Thyroid gland (tissue), 4 donors: Measurements from ENCODE around the gene IFITM10. TPM values are rescaled to one million over a fixed set of nuclear protein-coding genes. Genes with fewer than 3 reads are reported as not detected.
A peak's percentile ranks its signal among the peaks of the same experiment; 100 is the strongest.

Source experiments
- DNase-seq, 2 donors: peaks; one replicate each; pipeline ENCODE4 v3.0.0-alpha.2; 2019
- H3K27ac ChIP-seq, 3 donors: fragments of 200-600 bp; sonication (generic); 1 replicate in 2 of 3; 2 replicates in 1 of 3; pipeline ENCODE4 v1.5.1; 2016 to 2019; ENCODE audit warnings: mild to moderate bottlenecking in 1 of 3, moderate library complexity in 1 of 3
- H3K27me3 ChIP-seq: fragments of 200-600 bp; sonication (generic); one replicate; pipeline ENCODE4 v1.5.1; 2019
- H3K36me3 ChIP-seq, 2 donors: fragments of 200-600 bp; sonication (generic); one replicate each; pipeline ENCODE4 v1.5.1; 2016 to 2019
- H3K4me1 ChIP-seq, 2 donors: fragments of 200-600 bp; sonication (generic); one replicate each; pipeline ENCODE4 v1.5.1; 2017 to 2019
- H3K4me3 ChIP-seq, 3 donors: fragments of 200-600 bp; sonication (generic); replicated peaks in 1 of 3; 1 replicate in 2 of 3; 2 replicates in 1 of 3; pipeline ENCODE4 v1.5.1; 2016; ENCODE audit warnings: mild to moderate bottlenecking in 1 of 3
- H3K9me3 ChIP-seq: fragments of 200-600 bp; sonication (generic); one replicate; pipeline ENCODE4 v1.5.1; 2017
- POLR2A ChIP-seq, 2 donors: fragments of 450-650 bp; IDR thresholded peaks; one replicate each; pipeline ENCODE4 v1.6.1; 2017; ENCODE audit warnings: antibody characterized with exemption in 2 of 2, mild to moderate bottlenecking in 2 of 2, moderate library complexity in 1 of 2
- WGBS, 2 donors: methylation state at CpG; one replicate each; pipeline ENCODE4 v1.1.5; 2017; 5-methylcytosine and 5-hydroxymethylcytosine counted together
- intact Hi-C: fragments of 100-400 bp; cut with DNase I; formaldehyde crosslinking; loops from one replicate; pipeline ENCODE4 v1.15.1; 2023
- total RNA-seq, 4 donors: library from RNA; depleted of rRNA; stranded (reverse); fragments of >200 nt; gene quantifications; one replicate each; pipeline ENCODE4 v1.2.3, GENCODE V29; 2016
- TF ChIP-seq, protein P1 (sequence below), 6 experiments: fragments of 200-600 bp in 3 of 6; fragments of 450-650 bp in 3 of 6; sonication (generic) in 3 of 6; IDR thresholded peaks; one replicate each; pipeline ENCODE4 v1.5.1; 2016 to 2019; ENCODE audit warnings: antibody characterized with exemption in 6 of 6, mild to moderate bottlenecking in 2 of 6, inconsistent platforms in 1 of 6, moderate library complexity in 1 of 6

Gene IFITM10
- total RNA-seq, 4 donors from 2014 or later, result 0.22 to 126 (median 1.5) TPM; not detected in 1

GRCh38 chr11:1759851-1760220, 9.4 kb upstream of the IFITM10 start:
- Histone ChIP-seq H3K36me3 (peaks cover 23 to 38% of the 10 kb centered on the region in 2 donors), H3K27me3 (no peaks in the 10 kb centered on the region), H3K4me3 (no peak overlapping the region), H3K9me3 (no peaks in the 10 kb centered on the region), H3K27ac (peak overlapping the region in 1 of 3 donors; percentile 61), H3K4me1 (peaks cover 25 to 42% of the 10 kb centered on the region in 2 donors)
- DNase-seq, result no peak
- intact Hi-C loops, result no loop called here
- TF ChIP-seq, protein P1, sequence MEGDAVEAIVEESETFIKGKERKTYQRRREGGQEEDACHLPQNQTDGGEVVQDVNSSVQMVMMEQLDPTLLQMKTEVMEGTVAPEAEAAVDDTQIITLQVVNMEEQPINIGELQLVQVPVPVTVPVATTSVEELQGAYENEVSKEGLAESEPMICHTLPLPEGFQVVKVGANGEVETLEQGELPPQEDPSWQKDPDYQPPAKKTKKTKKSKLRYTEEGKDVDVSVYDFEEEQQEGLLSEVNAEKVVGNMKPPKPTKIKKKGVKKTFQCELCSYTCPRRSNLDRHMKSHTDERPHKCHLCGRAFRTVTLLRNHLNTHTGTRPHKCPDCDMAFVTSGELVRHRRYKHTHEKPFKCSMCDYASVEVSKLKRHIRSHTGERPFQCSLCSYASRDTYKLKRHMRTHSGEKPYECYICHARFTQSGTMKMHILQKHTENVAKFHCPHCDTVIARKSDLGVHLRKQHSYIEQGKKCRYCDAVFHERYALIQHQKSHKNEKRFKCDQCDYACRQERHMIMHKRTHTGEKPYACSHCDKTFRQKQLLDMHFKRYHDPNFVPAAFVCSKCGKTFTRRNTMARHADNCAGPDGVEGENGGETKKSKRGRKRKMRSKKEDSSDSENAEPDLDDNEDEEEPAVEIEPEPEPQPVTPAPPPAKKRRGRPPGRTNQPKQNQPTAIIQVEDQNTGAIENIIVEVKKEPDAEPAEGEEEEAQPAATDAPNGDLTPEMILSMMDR (IDR thresholded peaks at IDR 0.05), result no peak
- no peak for TF ChIP-seq POLR2A (IDR thresholded peaks at IDR 0.05)
- 58 to 60% methylated on average over 1 to 4 of the region's 5 CpGs for WGBS, 2 donors

DNA sequence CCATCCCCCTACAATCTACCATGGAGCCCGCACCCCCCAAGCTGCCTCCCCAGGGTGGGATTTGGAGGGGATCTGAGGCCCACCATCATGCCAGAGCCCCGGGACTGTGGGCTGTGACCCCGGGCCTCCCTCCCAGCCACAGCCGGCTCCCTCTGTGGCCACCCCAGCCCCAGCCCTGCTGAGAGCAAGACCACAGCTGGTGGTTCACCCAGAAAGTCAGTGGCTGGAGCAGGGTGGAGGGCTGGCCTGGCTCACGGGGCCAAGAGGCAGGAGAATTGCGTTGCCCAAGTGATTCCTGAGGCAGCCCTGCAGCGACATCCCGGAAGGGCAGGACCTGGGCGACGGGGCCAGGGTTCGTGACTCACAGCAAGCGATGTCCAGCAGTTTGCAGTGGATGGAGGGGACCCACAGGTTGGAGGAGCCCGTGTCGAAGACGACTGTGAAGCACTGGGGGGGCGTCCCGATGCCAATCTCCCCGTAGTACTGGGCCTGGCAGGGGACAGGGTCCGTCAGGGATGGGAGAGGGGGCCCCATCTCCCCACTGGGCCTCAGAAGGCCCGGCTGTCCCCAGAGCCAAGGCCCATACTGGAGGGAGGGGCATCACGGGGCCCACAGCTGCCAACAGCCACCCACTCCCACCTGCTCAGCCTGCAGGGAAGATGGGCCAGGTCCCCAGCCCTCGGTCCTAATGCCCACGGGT, 8.9 kb upstream of the IFITM10 start:
- Histone ChIP-seq H3K27me3 (no peaks in the 10 kb centered on the region), H3K4me3 (no peak overlapping the region), H3K27ac (peak overlapping the region in 1 of 3 donors; percentile 61), H3K9me3 (no peaks in the 10 kb centered on the region), H3K36me3 (peaks cover 26 to 41% of the 10 kb centered on the region in 2 donors), H3K4me1 (peaks cover 23 to 38% of the 10 kb centered on the region in 2 donors)
- WGBS, 2 donors, result 93 to 95% methylated on average over 14 to 16 of the region's 23 CpGs
- no peak for DNase-seq
- intact Hi-C loops, result no loop called here
- TF ChIP-seq, protein P1 (IDR thresholded peaks at IDR 0.05), result no peak
- no peak for TF ChIP-seq POLR2A (IDR thresholded peaks at IDR 0.05)

DNA sequence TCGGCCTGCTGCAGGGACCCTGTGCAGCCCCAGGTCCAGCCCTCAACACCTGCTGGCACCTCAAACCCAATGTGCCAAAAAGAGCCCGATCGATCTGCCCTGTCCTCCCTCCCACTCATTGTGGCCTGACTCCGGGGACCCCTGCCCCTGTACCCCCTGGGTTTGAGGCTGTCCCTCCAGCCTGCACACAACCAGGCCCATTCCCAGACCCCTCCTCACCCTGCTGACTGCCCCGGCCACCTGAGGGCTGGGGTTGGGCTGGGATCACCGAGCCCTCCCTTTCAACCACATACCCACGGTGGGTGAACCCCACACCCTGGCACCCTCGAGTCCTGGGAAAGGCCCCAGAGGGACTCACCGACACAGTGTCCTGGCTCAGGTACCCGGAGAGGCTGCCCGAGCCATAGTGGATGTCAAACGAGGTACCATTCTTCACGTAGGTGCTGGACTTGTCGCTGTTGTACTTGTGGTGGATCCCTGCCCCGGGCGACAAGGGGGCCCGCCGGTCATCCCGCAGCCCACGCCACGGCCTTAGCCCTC, 8.3 kb upstream of the IFITM10 start:
- 95 to 100% methylated on average over 3 to 4 of the region's 21 CpGs for WGBS, 2 donors
- no peak overlapping the region for H3K27ac ChIP-seq
- DNase-seq, result no peak
- no peaks in the 10 kb centered on the region for H3K27me3 ChIP-seq
- peaks cover 21 to 35% of the 10 kb centered on the region in 2 donors for H3K4me1 ChIP-seq
- intact Hi-C loops, result no loop called here
- no peaks in the 10 kb centered on the region for H3K9me3 ChIP-seq
- H3K4me3 ChIP-seq, result no peak overlapping the region
- H3K36me3 ChIP-seq, result peaks cover 31 to 46% of the 10 kb centered on the region in 2 donors
- TF ChIP-seq POLR2A (IDR thresholded peaks at IDR 0.05), result no peak
- TF ChIP-seq, protein P1 (IDR thresholded peaks at IDR 0.05), result no peak

DNA sequence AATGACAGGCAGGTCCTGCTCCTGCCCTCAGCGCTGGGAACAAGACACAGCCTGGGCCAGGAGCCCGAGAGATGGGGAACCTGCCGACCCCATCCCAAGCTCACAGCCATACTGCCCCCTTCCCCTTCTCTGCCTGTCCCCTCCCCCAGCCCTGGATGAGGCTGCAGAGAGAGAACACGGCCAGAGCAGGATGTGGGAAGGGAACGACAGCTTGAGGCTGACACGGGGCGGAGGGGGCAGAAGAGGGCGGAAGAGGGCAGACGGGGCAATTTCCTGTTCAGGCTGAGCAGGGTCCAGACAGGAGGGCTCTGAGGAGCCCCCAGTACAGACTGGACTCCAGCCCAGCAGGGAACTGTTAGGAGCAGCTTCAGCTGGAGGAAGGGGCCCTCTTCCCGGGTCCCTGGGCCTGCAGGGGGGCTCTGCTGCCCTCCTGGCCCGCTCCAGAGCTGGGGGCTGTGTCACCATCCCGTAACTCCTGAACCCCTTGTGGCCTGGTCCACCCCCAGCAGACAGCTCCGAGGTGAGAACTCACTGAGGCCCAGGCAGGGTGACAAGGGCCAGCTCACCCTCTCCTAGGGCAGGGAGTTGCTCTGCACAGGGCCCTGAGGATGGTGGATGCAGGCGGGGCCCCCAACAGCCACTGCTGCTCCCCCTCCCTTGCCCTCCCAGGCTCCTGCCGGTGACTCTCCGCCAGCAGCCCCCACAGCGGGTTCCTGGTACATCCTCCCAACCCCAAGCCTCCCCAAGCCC, 7.6 kb upstream of the IFITM10 start:
- 74 to 88% methylated on average over 9 to 12 of the region's 17 CpGs for WGBS, 2 donors
- H3K9me3 ChIP-seq, result no peaks in the 10 kb centered on the region
- TF ChIP-seq, protein P1 (IDR thresholded peaks at IDR 0.05), result no peak
- no peak for TF ChIP-seq POLR2A (IDR thresholded peaks at IDR 0.05)
- peaks cover 18 to 35% of the 10 kb centered on the region in 2 donors for H3K4me1 ChIP-seq
- no peaks in the 10 kb centered on the region for H3K27me3 ChIP-seq
- no peak for DNase-seq
- no peak overlapping the region for H3K27ac ChIP-seq
- intact Hi-C loops, result no loop called here
- H3K4me3 ChIP-seq, result no peak overlapping the region
- H3K36me3 ChIP-seq, result peaks cover 37 to 53% of the 10 kb centered on the region in 2 donors
